ENCODE results near the gene ANKRD36.
"Not testable (repeated sequence)": the region's sequence is repeated elsewhere in the genome, so short reads cannot be mapped to it uniquely, and the experiment has no call there.

- TF ChIP-seq CTCF (IDR thresholded peaks at IDR 0.05; ENCODE audit: low read depth, low read length, poor library complexity, severe bottlenecking); EZH2phosphoT487 (IDR thresholded peaks at IDR 0.05; ENCODE audit: borderline replicate concordance, low read length): not testable (repeated sequence)
Observed at GRCh38 chr2:97083516-97083915, 29.4 kb upstream of the ANKRD36 start.
